HG03439 (cell line): ENCODE measurements around the gene IL1RAP.
"Not testable (repeated sequence)": the region's sequence is repeated elsewhere in the genome, so short reads cannot be mapped to it uniquely, and the experiment has no call there.

Source experiments
- ATAC-seq: cut with Tn5 transposase; IDR thresholded peaks from one replicate; pipeline ENCODE4 v1.9.1; 2021; ENCODE audit warnings: mild to moderate bottlenecking, moderate library complexity; ENCODE audit not compliant: unreplicated experiment

The IL1RAP gene, protein sequence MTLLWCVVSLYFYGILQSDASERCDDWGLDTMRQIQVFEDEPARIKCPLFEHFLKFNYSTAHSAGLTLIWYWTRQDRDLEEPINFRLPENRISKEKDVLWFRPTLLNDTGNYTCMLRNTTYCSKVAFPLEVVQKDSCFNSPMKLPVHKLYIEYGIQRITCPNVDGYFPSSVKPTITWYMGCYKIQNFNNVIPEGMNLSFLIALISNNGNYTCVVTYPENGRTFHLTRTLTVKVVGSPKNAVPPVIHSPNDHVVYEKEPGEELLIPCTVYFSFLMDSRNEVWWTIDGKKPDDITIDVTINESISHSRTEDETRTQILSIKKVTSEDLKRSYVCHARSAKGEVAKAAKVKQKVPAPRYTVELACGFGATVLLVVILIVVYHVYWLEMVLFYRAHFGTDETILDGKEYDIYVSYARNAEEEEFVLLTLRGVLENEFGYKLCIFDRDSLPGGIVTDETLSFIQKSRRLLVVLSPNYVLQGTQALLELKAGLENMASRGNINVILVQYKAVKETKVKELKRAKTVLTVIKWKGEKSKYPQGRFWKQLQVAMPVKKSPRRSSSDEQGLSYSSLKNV

DNA sequence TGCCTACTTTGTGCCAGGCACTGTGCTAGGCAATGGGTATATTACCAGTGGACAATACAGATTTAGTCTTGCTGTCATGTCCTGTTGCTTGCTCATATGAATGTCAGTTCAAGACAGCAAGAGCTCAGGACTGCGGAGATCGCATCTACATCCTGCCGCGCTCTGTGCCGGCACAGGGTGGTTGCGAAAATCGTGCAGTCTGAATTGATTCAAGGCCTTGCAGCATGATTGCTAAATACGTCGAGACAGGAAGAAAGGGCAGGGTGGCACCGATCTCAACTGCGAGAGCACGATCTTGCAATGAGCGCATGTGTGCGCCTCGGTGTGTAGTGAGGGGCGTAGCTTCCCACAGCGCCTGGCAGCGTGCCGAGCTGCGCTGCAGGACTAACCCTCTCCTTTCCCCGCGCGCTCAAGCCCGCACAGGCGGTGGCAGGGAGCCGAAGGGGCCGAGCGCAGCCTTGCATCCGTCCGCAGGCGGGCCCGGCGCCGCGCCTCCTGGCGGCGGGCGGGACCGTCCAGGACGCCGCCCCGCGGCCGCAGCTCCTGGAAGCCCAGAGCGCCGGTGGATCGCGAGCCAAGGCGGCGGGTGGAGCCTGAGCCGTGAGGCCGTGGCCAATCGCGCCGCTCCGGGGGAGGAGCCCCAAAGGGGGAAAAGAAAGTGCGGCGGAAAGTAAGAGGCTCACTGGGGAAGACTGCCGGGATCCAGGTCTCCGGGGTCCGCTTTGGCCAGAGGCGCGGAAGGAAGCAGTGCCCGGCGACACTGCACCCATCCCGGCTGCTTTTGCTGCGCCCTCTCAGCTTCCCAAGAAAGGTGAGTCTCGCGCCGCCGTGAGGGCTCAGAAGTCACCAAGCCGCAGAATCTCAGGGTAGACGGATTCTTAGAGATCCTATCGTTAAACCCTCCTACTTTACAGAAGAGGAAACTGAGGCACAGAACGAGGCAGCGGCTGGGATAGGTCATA lies at the start of gene IL1RAP:
Gene IL1RAP, plus strand, starts transcription at position 677 of the 962 bp plus-strand sequence. CDS start 50,205 bp downstream, outside the sequence.
- ATAC-seq, result peak; percentile 99

DNA sequence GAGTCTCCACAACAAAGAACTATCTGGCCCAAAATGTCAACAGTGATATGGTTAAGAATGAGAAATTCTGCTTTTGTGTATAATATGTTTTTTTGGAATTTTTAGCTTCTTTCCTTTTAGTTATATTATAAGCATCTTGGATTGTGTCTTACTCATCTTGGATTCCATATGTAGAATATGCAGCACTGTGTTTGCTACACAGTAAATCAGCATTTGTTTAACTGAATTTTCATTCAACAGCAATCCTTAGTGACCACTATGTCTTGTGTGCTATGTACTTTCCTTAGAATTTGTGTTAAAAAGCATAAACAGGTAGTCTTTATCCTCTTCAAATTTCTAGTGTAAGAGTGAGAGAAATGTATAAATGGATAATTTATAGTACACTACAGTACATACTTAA lies 46.0 kb upstream of the IL1RAP start:
- ATAC-seq, result no peak

DNA sequence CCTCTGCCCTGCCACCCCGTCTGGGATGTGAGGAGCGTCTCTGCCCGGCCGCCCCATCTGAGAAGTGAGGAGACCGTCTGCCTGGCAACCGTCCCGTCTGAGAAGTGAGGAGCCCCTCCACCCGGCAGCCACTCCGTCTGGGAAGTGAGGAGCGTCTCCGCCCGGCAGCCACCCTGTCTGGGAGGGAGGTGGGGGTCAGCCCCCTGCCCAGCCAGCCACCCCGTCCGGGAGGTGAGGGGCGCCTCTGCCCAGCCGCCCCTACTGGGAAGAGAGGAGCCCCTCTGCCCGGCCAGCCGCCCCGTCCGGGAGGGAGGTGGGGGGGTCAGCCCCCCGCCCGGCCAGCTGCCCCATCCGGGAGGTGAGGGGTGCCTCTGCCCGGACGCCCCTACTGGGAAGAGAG lies 40.6 kb upstream of the IL1RAP start:
- not testable (repeated sequence) for ATAC-seq

DNA sequence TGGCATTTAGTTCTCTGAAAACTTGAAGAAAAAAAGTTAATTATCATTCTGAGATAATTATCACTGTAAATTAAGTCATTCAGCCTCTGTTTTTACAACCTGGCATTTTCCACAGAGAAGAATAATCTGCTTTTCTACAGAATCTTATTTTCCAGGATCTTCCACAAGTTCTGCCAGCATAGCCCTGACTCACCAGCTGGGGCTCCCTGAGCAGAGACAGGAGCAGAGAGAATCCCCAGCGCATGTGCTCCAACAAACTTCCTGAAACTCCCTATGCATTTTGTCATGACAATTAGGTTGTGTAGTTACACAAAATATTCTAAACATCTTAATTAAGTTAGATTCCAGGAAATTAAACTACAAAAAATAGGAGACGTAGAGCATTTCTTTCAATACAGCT lies 32.1 kb upstream of the IL1RAP start:
- no peak for ATAC-seq

DNA sequence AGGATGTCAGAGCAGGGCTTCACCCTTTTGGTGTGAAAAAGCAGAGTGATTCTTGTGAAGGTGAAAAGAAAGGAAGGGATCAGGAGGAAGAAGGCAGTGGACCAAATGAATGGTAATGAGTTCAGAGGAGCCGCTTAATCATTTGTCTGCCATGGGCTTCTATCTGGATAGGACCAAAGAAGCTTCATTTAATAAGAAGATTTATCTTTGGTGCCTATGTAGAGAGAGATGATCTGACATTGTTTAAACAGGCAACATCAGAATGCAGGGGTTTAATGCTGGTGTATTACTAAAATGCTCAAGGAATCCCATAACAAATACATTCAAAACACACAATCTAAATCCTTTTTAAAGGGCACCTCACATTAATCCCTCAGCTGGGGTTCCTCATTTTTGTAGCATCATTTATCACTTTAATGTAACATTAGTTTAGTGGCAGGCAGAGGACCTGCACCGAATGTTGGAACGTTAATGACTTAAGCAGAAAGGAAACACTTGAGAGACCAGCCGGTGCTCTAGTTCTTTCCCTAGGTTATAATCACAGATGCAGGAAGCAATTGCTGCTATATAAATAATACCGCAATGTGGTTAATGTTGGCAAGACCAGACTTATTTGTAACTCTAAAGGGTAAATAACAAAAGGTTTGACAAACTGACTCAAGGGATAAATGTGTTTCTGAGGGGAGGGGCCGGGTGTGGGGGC lies 27.9 kb upstream of the IL1RAP start:
- ATAC-seq, result no peak

DNA sequence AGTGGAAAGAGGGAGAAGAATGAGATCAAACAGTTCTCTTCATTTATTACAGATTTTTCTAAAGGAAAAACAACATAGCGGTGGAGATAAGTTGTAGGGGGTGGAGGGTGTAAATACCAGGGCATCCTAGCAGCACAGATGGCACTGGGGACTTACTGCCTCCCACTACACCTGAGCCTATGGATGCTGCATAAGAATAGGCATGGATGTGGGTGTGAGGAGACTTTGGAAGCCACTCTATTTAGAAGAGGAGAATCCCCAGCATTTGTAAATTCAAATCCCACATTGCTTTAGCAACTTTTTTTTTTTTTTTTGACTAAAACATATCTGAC lies 27.4 kb upstream of the IL1RAP start:
- no peak for ATAC-seq

DNA sequence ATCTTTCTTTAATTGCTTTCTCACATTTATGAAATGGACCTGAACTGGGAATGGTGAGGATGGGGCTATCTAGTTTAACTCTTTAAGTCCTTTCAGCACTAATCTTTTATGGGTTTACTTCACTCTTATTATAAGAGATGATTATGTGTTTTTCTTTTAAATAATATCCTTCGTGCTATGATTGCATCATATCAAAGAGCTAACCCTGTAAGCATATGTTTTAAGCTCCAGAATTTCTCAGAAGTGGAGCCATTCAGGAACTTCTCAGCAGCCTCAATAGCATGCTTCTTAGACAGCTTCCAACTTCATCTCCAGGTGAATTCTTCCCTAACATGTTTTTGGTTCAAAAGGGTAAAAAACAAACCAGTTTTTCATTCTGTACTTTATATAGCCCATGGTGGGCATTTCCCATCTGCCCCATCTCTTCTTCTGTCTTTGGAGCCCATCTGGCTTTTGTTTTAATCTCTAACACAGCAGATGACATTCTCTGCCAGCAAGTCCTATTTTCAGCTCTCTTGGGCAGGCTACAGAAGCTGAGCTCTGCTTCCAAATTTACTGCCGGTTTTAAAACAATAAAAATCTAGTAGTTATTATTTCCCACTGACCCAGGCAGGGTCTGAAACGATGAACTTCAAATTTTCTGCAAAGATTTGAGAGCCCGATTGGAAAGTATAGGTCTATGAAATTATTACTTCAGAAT lies 26.8 kb upstream of the IL1RAP start:
- ATAC-seq, result no peak

DNA sequence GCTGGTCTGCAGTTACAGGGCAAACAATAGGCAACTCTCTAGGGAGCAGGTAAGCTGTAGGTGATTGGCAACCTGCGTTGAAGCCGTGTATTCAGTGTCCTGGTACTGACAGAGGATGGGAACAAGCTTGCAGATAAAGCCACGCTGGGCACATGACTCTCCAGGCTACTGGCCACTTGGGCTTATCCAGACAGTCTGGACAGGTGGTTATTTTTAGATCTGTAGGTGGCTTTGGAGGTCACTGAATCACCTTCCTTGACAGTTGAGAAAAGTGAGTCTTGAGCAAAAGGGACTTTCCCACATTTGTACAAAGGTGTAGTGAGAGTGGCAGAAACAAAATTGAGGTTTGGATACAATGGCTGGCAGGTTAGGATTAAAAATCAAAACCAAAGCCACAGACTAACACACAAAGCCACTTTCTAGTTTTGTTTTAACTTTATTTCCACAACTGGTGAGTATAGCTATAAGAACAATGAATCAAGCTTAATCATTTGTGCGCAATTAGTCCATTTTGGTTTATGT lies 22.3 kb upstream of the IL1RAP start:
- ATAC-seq, result no peak

DNA sequence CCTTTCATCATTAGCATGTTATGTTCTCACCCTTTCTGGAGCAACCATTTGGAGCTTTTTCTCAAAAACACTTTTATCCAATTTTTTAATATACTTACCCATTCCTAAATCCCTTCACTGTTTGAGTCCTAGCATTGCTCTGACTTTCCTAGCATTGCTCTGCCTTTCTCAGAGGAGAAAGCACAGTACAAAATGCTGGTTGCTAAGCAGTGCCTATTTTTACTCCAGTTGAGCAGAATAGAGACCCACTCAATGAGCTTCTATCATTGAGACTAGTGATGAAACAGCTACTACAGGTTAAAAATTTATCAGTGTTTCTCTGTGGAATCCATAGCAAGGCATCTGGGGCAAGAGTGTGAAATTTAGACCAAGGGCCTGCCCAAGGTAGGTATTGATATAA lies 21.8 kb upstream of the IL1RAP start:
- ATAC-seq, result no peak

DNA sequence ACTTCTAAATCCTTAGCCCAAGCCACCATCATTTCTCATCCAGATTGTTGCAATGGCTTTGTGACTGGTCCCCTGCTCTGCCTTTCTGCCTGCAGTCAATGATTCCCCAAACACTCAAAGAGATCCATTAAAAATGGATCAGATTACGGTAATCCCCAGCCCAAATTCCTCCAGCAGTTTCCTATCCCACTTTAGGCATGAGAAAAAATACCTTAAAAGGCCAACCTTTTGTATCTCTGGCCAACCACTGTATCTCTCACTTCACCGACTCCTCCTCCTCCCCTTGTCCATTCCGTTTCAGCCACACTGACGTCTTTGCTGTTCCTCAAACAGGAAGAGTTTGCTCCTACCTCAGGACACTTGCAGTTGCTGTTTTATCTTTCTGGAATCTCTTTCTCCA lies 20.9 kb upstream of the IL1RAP start:
- ATAC-seq, result no peak

DNA sequence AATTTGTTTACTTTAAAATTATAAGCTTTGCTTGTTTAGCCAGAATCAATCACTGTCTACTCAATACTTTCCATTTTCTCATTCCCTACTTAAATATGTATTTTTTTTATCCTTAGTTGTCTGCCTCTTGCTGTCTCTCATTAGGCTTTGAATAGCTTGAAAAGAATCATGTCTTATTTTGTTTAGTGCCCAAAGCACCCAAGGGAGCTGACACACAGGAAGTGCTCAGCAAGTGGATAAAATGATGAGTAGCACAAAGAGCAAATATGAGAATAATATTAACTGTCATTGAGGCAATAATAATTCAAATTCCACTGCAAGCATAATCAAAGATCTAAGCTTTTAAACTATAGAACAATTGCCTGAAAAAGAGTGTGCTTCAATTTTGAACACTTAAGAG lies 19.0 kb upstream of the IL1RAP start:
- ATAC-seq, result no peak

DNA sequence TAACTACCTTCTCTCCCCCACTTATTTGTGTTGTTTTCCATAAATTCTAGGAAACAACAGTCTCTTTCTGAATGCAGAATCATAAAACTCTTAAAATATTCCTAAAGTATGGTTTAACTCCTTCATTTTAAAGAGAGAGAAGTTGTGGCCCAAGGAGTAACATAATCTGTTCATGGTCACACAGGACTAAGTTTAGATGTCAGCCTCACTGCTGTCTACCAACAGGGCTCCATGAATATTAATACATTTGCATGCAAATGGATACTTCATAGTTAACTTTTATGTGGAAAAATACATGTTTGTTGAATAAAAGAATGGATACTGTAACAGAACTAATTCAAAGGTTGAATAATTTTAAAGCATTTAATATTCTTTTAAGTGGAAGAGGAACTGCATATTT lies 18.5 kb upstream of the IL1RAP start:
- ATAC-seq, result no peak

DNA sequence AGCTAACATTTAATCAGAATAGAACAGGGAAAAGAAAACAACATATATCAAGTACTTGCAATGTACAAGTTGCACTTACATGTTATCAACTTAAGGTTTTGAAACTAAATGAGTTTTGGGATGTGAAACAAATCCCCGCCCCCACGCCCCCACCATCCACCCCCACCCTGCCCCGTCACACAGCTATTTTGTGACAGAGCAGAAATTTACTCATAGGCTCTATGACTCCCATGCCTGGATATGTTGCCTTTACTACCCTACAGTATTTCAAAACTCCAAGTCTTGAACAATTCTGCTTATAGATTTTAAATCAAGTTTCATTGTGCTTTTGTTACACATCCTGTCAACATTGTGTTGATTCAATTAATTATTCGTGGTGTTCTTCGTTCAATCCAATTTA lies 18.1 kb upstream of the IL1RAP start:
- ATAC-seq, result no peak

DNA sequence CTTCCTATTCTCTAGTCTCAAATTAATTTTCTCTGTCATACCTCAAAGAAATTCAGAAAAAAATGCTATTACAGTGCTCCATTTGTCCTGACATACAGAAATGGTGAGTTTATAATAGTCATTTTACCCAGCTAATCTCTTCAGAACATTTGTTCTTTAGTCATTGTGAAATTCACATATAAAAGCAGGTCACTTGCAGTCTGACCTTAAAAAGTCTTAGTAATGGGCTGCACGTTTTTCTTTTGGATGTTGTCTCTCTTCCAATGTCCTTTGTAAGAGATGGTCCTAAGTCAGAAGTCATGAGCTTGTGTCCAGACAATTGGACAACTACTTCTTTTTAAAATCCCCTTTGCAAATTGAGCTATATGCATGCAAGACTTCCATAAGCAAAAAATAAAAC lies 17.0 kb upstream of the IL1RAP start:
- no peak for ATAC-seq

DNA sequence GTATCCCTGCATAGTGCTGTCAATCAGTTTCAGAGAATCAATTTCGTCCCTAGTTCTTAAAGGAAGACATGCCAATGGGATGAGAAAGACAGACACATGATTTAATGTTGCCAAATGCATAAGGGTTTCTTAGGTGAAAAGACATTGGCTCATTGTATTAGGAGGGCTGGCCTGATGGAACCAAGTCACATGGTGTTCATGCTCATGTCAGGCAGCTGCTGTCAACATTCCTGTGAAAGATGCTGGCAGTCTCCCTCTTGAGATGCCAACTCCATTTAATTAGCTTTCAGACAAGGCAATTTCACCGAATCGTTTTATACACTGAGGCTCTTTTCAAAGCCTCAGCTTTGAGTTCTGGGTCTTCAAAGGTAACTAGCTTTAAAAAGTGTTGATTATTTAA lies 16.1 kb upstream of the IL1RAP start:
- no peak for ATAC-seq

DNA sequence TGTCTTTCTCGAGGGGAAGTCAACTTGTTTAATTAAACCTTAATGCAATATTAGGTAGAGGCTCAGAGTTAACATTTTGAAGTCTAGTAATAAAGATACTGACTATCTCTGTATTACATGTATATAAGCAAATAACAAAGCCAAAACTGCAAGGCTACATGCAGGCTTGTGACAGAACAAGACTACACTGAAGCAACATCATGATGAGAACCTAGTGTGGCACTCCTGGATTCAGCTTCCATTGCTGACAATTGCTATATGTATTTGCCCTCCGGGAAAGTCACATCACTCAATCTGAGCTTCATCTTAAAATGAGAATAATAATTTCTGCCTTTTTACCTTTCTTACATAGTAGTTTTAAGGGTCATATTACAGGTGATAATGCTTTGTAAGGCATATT lies 15.6 kb upstream of the IL1RAP start:
- no peak for ATAC-seq

DNA sequence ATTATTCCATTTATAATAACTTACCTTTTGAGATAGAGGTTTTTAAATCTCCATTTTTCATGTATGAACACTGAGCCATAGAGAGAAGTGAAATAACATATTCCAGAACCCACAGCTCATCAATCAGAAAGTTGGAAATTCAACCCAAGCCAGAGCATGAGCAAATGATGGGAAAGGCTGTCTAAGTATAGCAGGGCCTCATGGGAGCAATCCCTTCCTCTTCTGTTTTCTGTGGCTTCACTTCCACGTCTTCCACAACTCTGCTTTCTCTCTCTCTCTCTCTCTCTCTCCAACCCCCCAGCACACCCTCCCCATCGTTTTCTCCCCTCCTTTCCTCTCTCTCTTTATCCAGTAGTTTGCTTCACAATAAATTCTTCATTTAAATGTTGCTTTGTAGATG lies 14.8 kb upstream of the IL1RAP start:
- ATAC-seq, result no peak

DNA sequence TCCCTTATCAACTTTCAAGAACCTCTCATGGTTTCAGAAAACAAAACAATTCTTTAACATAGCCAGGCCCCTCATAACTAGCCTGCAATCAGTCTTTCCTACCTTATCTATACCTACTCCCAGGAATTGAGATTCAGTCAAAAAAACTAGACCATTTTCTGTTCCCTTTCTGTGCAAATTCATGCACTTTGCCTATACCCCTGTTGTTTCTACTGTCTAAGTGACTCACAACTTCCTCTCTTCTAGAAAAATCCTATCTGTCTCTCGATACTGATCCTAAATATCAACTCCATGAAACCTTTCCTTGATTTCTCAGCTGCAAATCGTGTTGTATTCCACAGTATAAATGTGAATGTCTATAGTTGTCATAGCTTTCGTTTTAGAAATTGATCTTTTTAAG lies 10.9 kb upstream of the IL1RAP start:
- no peak for ATAC-seq

DNA sequence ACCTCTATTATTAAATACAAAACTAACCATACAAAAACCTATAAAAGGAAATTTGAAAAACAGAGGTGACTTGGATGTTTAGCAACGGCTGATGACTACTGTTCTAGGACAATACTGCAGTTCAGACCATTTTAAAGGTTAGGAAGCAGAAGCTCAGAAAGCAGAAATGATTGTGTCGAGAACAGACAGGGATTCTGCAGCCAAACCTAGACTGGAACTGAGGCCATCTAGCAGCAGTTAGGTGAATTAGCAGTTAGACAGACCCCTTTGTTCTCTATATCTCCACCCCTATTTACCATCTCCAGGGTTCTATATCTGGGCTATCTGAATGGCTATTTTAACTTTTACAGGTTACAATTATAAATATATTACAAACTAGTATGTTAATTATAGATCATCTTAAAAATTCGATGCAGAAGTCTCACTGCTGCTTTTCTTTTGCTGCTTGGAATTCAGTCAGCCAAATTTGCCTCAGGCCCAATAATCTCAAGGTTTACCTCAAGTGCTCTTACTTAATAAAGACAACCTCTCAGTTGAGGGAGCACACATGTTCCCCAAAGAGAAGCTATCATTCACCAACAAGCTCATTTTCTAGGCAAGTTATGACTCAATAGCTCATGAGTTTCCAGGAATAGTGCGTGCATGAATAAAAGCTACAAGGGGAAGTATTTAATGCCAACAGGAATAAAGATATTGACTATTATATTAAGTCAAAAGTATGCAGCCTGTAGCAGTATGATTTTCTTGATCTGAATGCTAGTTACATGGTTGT lies 9.3 kb upstream of the IL1RAP start:
- no peak for ATAC-seq
